Loucy (cell line): ENCODE data around the gene C6orf118.

Experiments used
- H2AFZ ChIP-seq: fragments of 200-600 bp; sonication (generic); 2 replicates; pipeline ENCODE4 v1.6.0; 2016; ENCODE audit warnings: antibody characterized with exemption, mild to moderate bottlenecking, low read length, moderate library complexity
- H3F3A ChIP-seq: fragments of 200-600 bp; 2 replicates; pipeline ENCODE4 v1.6.0; 2016; ENCODE audit warnings: antibody characterized with exemption, low read depth, mild to moderate bottlenecking
- H3K27me3 ChIP-seq: fragments of 200-600 bp; sonication (generic); 2 replicates; pipeline ENCODE4 v1.6.1; 2014; ENCODE audit warnings: low read length, mild to moderate bottlenecking; ENCODE audit not compliant: insufficient read depth, poor library complexity, severe bottlenecking
- H3K36me3 ChIP-seq: fragments of 200-600 bp; sonication (generic); 2 replicates; pipeline ENCODE4 v1.6.1; 2016; ENCODE audit warnings: low read length; ENCODE audit not compliant: insufficient read depth
- H3K4me1 ChIP-seq: fragments of 200-600 bp; sonication (generic); 2 replicates; pipeline ENCODE4 v1.5.1; 2014; ENCODE audit warnings: low read length, mild to moderate bottlenecking; ENCODE audit not compliant: insufficient read depth, poor library complexity, severe bottlenecking
- H3K4me2 ChIP-seq: fragments of 200-600 bp; sonication (generic); 2 replicates; pipeline ENCODE4 v1.6.0; 2014; ENCODE audit warnings: antibody characterized with exemption, low read length, low read depth, mild to moderate bottlenecking; ENCODE audit not compliant: poor library complexity, severe bottlenecking
- H3K4me3 ChIP-seq: fragments of 200-600 bp; sonication (generic); 2 replicates; pipeline ENCODE4 v1.5.1; 2014; ENCODE audit warnings: low read length, mild to moderate bottlenecking, mixed read lengths; ENCODE audit not compliant: poor library complexity, severe bottlenecking
- H3K79me2 ChIP-seq: fragments of 200-600 bp; sonication (generic); 2 replicates; pipeline ENCODE4 v1.6.1; 2014; ENCODE audit warnings: low read length; ENCODE audit not compliant: insufficient read depth
- H3K9ac ChIP-seq: fragments of 200-600 bp; sonication (generic); 2 replicates; pipeline ENCODE4 v1.6.0; 2014; ENCODE audit warnings: mild to moderate bottlenecking, low read depth, low read length, moderate library complexity; ENCODE audit not compliant: poor library complexity, severe bottlenecking
- H3K9me2 ChIP-seq: fragments of 200-600 bp; sonication (generic); replicated peaks from 2 replicates; pipeline ENCODE4 v1.6.1; 2016; ENCODE audit warnings: low read depth, low read length, mixed read lengths
- H3K9me3 ChIP-seq: fragments of 200-600 bp; sonication (generic); 2 replicates; pipeline ENCODE4 v1.6.1; 2014; ENCODE audit warnings: mild to moderate bottlenecking, antibody characterized with exemption, low read length, low read depth; ENCODE audit not compliant: insufficient read depth
- H4K20me1 ChIP-seq: fragments of 200-600 bp; sonication (generic); 2 replicates; pipeline ENCODE4 v1.6.0; 2014; ENCODE audit warnings: antibody characterized with exemption, low read length, mild to moderate bottlenecking; ENCODE audit not compliant: insufficient read depth, poor library complexity, severe bottlenecking
- CTCF ChIP-seq: fragments of 200-600 bp; sonication (generic); conservative IDR thresholded peaks from 2 replicates; pipeline ENCODE4 v1.5.1; 2014; ENCODE audit warnings: mild to moderate bottlenecking, antibody characterized with exemption, low read length
- EZH2phosphoT487 ChIP-seq: fragments of 200-600 bp; IDR thresholded peaks from 2 replicates; pipeline ENCODE4 v1.6.1; 2018; ENCODE audit warnings: antibody characterized with exemption, mild to moderate bottlenecking, moderate library complexity, borderline replicate concordance

Gene C6orf118

GRCh38 chr6:165317723-165318122, 8.3 kb upstream of the C6orf118 start:
- TF ChIP-seq CTCF (no peak), EZH2phosphoT487 (no peak)
- H3K79me2 ChIP-seq: no peaks in the 10 kb centered on the region
- H3K9me2 ChIP-seq: no peaks in the 10 kb centered on the region
- no peak overlapping the region for H3K4me3 ChIP-seq
- no peak overlapping the region for H3K4me2 ChIP-seq
- peaks cover 4% of the 10 kb centered on the region; the same call in 1 of the 2 replicates for H3K9me3 ChIP-seq
- no peaks in the 10 kb centered on the region for H3K36me3 ChIP-seq
- H3F3A ChIP-seq: no peaks in the 10 kb centered on the region
- no peaks in the 10 kb centered on the region for H3K27me3 ChIP-seq
- no peaks in the 10 kb centered on the region for H4K20me1 ChIP-seq
- no peaks in the 10 kb centered on the region for H3K4me1 ChIP-seq
- H2AFZ ChIP-seq: no peak overlapping the region
- no peak overlapping the region for H3K9ac ChIP-seq

GRCh38 chr6:165306955-165307354, 2.5 kb downstream of the C6orf118 start:
- Histone ChIP-seq H3K27me3 (no peaks in the 10 kb centered on the region), H3K36me3 (no peaks in the 10 kb centered on the region), H3K4me1 (no peaks in the 10 kb centered on the region), H3F3A (no peaks in the 10 kb centered on the region), H3K9me3 (no peaks in the 10 kb centered on the region; the same call in 1 of the 2 replicates), H3K79me2 (no peaks in the 10 kb centered on the region), H4K20me1 (no peaks in the 10 kb centered on the region), H3K9ac (no peak overlapping the region), H2AFZ (no peak overlapping the region), H3K4me3 (no peak overlapping the region), H3K9me2 (no peaks in the 10 kb centered on the region), H3K4me2 (no peak overlapping the region)
- TF ChIP-seq CTCF: no peak
- no peak for TF ChIP-seq EZH2phosphoT487

- no peaks in the 10 kb centered on the region for H3K79me2 ChIP-seq
- no peaks in the 10 kb centered on the region for H3K27me3 ChIP-seq
- no peak overlapping the region for H3K9ac ChIP-seq
- no peaks in the 10 kb centered on the region for H3F3A ChIP-seq
- no peak overlapping the region for H3K4me3 ChIP-seq
- H3K4me1 ChIP-seq: no peaks in the 10 kb centered on the region
- H2AFZ ChIP-seq: no peak overlapping the region
- no peaks in the 10 kb centered on the region for H3K9me3 ChIP-seq
- no peaks in the 10 kb centered on the region for H3K9me2 ChIP-seq
- no peaks in the 10 kb centered on the region for H4K20me1 ChIP-seq
- no peak for TF ChIP-seq CTCF
- no peak for TF ChIP-seq EZH2phosphoT487
- no peaks in the 10 kb centered on the region for H3K36me3 ChIP-seq
- H3K4me2 ChIP-seq: no peak overlapping the region
Observed at GRCh38 chr6:165301372-165302246, 7.8 kb downstream of the C6orf118 start.
